SK-N-SH treated with all-trans-retinoic acid at 6 μM for 48 hours (cell line): ENCODE results near the gene COLGALT1.

Experiments used
- ATAC-seq: fragments of 200-7000 bp; cut with Tn5 transposase; 3 replicates; pipeline ENCODE4 v1.9.1; 2020; ENCODE audit warnings: mild to moderate bottlenecking, moderate library complexity
- ARNTL ChIP-seq: fragments of 450-650 bp; formaldehyde crosslinking; IDR thresholded peaks from 2 replicates; pipeline ENCODE4 v1.5.0; 2020; ENCODE audit warnings: low read depth, mild to moderate bottlenecking, moderate library complexity, borderline replicate concordance
- BACH2 ChIP-seq: fragments of 250-450 bp; sonication (Bioruptor Pico); IDR thresholded peaks from 2 replicates; pipeline ENCODE4 v1.9.0; 2021; ENCODE audit warnings: mild to moderate bottlenecking, borderline replicate concordance
- CREB5 ChIP-seq: fragments of 250-450 bp; sonication (Bioruptor Pico); IDR thresholded peaks from 2 replicates; pipeline ENCODE4 v1.5.1; 2020; ENCODE audit warnings: low read depth, mild to moderate bottlenecking, moderate library complexity
- CSDC2 ChIP-seq: fragments of 250-450 bp; sonication (Bioruptor Pico); IDR thresholded peaks from 2 replicates; pipeline ENCODE4 v1.5.0; 2020; ENCODE audit warnings: mild to moderate bottlenecking, moderate library complexity
- ESRRG ChIP-seq: fragments of 250-450 bp; sonication (Bioruptor Pico); IDR thresholded peaks from 2 replicates; pipeline ENCODE4 v1.6.1; 2021; ENCODE audit warnings: mild to moderate bottlenecking
- GLIS3 ChIP-seq: fragments of 250-450 bp; sonication (Bioruptor Pico); IDR thresholded peaks from 2 replicates; pipeline ENCODE4 v1.5.0; 2020; ENCODE audit warnings: mild to moderate bottlenecking, moderate library complexity
- ISL1 ChIP-seq: fragments of 250-450 bp; sonication (Bioruptor Pico); IDR thresholded peaks from 2 replicates; pipeline ENCODE4 v2.1.2; 2022; ENCODE audit warnings: mild to moderate bottlenecking, moderate library complexity
- OSR1 ChIP-seq: fragments of 250-450 bp; sonication (Bioruptor Pico); IDR thresholded peaks from 2 replicates; pipeline ENCODE4 v1.8.0; 2022; ENCODE audit warnings: moderate library complexity, mild to moderate bottlenecking, inconsistent platforms
- POU6F1 ChIP-seq: fragments of 250-450 bp; sonication (Bioruptor Pico); IDR thresholded peaks from 2 replicates; pipeline ENCODE4 v1.8.0; 2021; ENCODE audit warnings: low read depth, mild to moderate bottlenecking, moderate library complexity, borderline replicate concordance
- RARB ChIP-seq: fragments of 250-450 bp; sonication (Bioruptor Pico); IDR thresholded peaks from 2 replicates; pipeline ENCODE4 v1.8.0; 2021; ENCODE audit warnings: mild to moderate bottlenecking, moderate library complexity
- SNAI2 ChIP-seq: fragments of 250-450 bp; sonication (Bioruptor Pico); IDR thresholded peaks from 2 replicates; pipeline ENCODE4 v1.5.0; 2020; ENCODE audit warnings: mild to moderate bottlenecking, moderate library complexity
- TCF4 ChIP-seq: fragments of 250-450 bp; sonication (Bioruptor Pico); IDR thresholded peaks from 2 replicates; pipeline ENCODE4 v1.8.0; 2021; ENCODE audit warnings: mild to moderate bottlenecking, moderate library complexity, borderline replicate concordance
- TSHZ2 ChIP-seq: fragments of 250-450 bp; sonication (Bioruptor Pico); IDR thresholded peaks from 2 replicates; pipeline ENCODE4 v1.5.0; 2020; ENCODE audit warnings: mild to moderate bottlenecking, moderate library complexity
- ZC3H10 ChIP-seq: fragments of 250-450 bp; sonication (Bioruptor Pico); IDR thresholded peaks from 2 replicates; pipeline ENCODE4 v1.5.1; 2021; ENCODE audit warnings: mild to moderate bottlenecking, moderate library complexity
- ZFP3 ChIP-seq: fragments of 250-450 bp; sonication (Bioruptor Pico); IDR thresholded peaks from 2 replicates; pipeline ENCODE4 v1.5.0; 2020; ENCODE audit warnings: mild to moderate bottlenecking, moderate library complexity
- ZFP30 ChIP-seq: fragments of 450-650 bp; formaldehyde crosslinking; IDR thresholded peaks from 2 replicates; pipeline ENCODE4 v1.5.0; 2022; ENCODE audit warnings: mild to moderate bottlenecking, moderate library complexity
- ZNF565 ChIP-seq: fragments of 450-650 bp; formaldehyde crosslinking; conservative IDR thresholded peaks from 2 replicates; pipeline ENCODE4 v1.5.0; 2020; ENCODE audit warnings: low read depth, mild to moderate bottlenecking, moderate library complexity
- ZNF70 ChIP-seq: fragments of 450-650 bp; formaldehyde crosslinking; IDR thresholded peaks from 2 replicates; pipeline ENCODE4 v1.5.0; 2020; ENCODE audit warnings: mild to moderate bottlenecking, moderate library complexity
- ZNF8 ChIP-seq: fragments of 450-650 bp; formaldehyde crosslinking; IDR thresholded peaks from 2 replicates; pipeline ENCODE4 v1.5.0; 2020; ENCODE audit warnings: mild to moderate bottlenecking, moderate library complexity
- TF ChIP-seq, protein P1 (sequence below): fragments of 250-450 bp; sonication (Bioruptor Pico); IDR thresholded peaks from 2 replicates; pipeline ENCODE4 v1.8.0; 2020; ENCODE audit warnings: mild to moderate bottlenecking, moderate library complexity, borderline replicate concordance
- TF ChIP-seq, protein P2 (sequence below): fragments of 250-450 bp; sonication (Bioruptor Pico); IDR thresholded peaks from 2 replicates; pipeline ENCODE4 v1.5.1; 2021; ENCODE audit warnings: mild to moderate bottlenecking, moderate library complexity

Gene COLGALT1

GRCh38 chr19:17557466-17557865, 2.0 kb downstream of the COLGALT1 start:
- ATAC-seq = no peak
- no peak for TF ChIP-seq GLIS3
- TF ChIP-seq ZC3H10 = no peak
- TF ChIP-seq CREB5 = no peak
- TF ChIP-seq ZNF8 (CRISPR knock-in tag) = no peak
- no peak for TF ChIP-seq ISL1 (CRISPR knock-in tag)
- no peak for TF ChIP-seq ZFP3 (CRISPR knock-in tag)
- no peak for TF ChIP-seq TCF4 (CRISPR knock-in tag)

DNA sequence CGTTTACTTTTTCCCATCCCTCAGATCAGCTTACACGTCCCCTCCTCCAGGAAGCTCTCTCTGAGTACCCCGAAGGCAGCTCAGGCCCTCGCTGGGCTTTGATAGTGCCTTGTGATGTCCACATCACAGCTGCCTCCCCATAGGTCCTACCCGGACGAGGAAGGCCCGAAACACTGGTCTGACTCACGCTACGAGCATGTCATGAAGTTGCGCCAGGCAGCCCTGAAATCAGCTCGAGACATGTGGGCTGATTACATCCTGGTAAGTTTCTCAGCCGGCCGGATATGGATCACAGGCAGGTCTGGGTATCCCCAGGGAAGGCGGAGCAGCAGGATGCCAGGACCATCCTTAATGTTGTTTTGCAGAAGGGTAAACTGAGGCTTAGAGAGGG, 4.8 kb downstream of the COLGALT1 start:
- TF ChIP-seq POU6F1 (CRISPR knock-in tag) (no peak), CREB5 (no peak), CSDC2 (CRISPR knock-in tag) (no peak)
- no peak for ATAC-seq

DNA sequence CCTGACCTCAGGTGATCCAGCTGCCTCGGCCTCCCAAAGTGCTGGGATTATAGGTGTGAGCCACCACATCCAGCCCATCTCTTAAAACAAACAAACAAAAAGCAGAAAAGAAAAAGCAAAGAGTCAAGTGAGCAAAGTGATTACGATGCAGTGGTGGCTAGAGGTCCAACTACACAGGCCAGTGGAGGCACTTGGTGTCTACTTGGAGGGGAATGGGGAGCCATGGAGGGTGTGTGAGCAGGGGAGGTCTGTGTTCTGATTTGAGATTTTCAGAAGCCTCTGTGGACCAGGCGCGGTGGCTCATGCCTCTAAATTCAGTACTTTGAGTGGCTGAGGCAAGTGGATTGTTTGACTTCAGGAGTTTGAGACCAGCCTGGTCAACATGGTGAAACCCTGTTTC, 6.6 kb downstream of the COLGALT1 start:
- TF ChIP-seq ZNF70 (CRISPR knock-in tag) (no peak), OSR1 (no peak), GLIS3 (no peak), BACH2 (no peak), TCF4 (CRISPR knock-in tag) (no peak), ESRRG (CRISPR knock-in tag) (no peak), ZFP30 (no peak)
- no peak for ATAC-seq

GRCh38 chr19:17562561-17562960, 7.1 kb downstream of the COLGALT1 start:
- no peak for ATAC-seq
- TF ChIP-seq ARNTL (CRISPR knock-in tag) = no peak
- TF ChIP-seq ZFP3 (CRISPR knock-in tag) = no peak
- TF ChIP-seq, protein P1, sequence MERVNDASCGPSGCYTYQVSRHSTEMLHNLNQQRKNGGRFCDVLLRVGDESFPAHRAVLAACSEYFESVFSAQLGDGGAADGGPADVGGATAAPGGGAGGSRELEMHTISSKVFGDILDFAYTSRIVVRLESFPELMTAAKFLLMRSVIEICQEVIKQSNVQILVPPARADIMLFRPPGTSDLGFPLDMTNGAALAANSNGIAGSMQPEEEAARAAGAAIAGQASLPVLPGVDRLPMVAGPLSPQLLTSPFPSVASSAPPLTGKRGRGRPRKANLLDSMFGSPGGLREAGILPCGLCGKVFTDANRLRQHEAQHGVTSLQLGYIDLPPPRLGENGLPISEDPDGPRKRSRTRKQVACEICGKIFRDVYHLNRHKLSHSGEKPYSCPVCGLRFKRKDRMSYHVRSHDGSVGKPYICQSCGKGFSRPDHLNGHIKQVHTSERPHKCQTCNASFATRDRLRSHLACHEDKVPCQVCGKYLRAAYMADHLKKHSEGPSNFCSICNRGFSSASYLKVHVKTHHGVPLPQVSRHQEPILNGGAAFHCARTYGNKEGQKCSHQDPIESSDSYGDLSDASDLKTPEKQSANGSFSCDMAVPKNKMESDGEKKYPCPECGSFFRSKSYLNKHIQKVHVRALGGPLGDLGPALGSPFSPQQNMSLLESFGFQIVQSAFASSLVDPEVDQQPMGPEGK (CRISPR knock-in tag) = no peak
- TF ChIP-seq ZNF8 (CRISPR knock-in tag) = no peak
- TF ChIP-seq RARB (CRISPR knock-in tag) = no peak
- TF ChIP-seq ZNF565 (CRISPR knock-in tag) = no peak
- TF ChIP-seq ZC3H10 = no peak
- TF ChIP-seq ZNF70 (CRISPR knock-in tag) = no peak
- no peak for TF ChIP-seq POU6F1 (CRISPR knock-in tag)
- TF ChIP-seq, protein P2, sequence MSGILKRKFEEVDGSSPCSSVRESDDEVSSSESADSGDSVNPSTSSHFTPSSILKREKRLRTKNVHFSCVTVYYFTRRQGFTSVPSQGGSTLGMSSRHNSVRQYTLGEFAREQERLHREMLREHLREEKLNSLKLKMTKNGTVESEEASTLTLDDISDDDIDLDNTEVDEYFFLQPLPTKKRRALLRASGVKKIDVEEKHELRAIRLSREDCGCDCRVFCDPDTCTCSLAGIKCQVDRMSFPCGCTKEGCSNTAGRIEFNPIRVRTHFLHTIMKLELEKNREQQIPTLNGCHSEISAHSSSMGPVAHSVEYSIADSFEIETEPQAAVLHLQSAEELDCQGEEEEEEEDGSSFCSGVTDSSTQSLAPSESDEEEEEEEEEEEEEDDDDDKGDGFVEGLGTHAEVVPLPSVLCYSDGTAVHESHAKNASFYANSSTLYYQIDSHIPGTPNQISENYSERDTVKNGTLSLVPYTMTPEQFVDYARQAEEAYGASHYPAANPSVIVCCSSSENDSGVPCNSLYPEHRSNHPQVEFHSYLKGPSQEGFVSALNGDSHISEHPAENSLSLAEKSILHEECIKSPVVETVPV = no peak
- TF ChIP-seq CSDC2 (CRISPR knock-in tag) = no peak
- no peak for TF ChIP-seq TSHZ2 (CRISPR knock-in tag)
- no peak for TF ChIP-seq BACH2
- no peak for TF ChIP-seq OSR1
- TF ChIP-seq ESRRG (CRISPR knock-in tag) = no peak
- TF ChIP-seq SNAI2 (CRISPR knock-in tag) = no peak
- TF ChIP-seq ISL1 (CRISPR knock-in tag) = no peak
- no peak for TF ChIP-seq GLIS3
